ENCODE results near the gene TLE4. TPM values are rescaled to one million over a fixed set of nuclear protein-coding genes. Genes with fewer than 3 reads are reported as not detected.

TLE4 gene
- polyA plus RNA-seq, 3 donors = 21.0 to 107 (median 21.7) TPM

GRCh38 chr9:79674052-79674777 is 102.5 kb downstream of the TLE4 start:
- Mint-ChIP-seq H3K27me3 (ENCODE audit: low read depth in 3 of 3) (no peaks in the 10 kb centered on the region), H3K27ac (peak overlapping the region in 4 of 7 donors; percentile 26 to 80 (median 64)), H3K4me1 (peaks cover 13% of the 10 kb centered on the region), H3K36me3 (peaks cover 52 to 60% of the 10 kb centered on the region in 2 donors), H3K9me3 (peaks cover 0 to 3% (median 0%) of the 10 kb centered on the region in 7 donors), H3K4me3 (no peak overlapping the region)
- Histone ChIP-seq H3K27me3 (ENCODE audit: control insufficient read depth in 2 of 2, insufficient read depth in 2 of 2, low read length in 2 of 2) (no peaks in the 10 kb centered on the region), H3K9ac (ENCODE audit: insufficient read depth, low read length, poor library complexity, severe bottlenecking) (no peak overlapping the region), H3K27ac (ENCODE audit: low read depth in 1 of 2, low read length in 2 of 2) (peak overlapping the region in 1 of 2 donors; percentile 21), H3K36me3 (replicated peaks in 1 of 2; ENCODE audit: control insufficient read depth in 1 of 2, insufficient read depth in 2 of 2, low read length in 2 of 2) (peaks cover 17 to 46% of the 10 kb centered on the region in 2 donors), H3K79me2 (ENCODE audit: insufficient read depth, low read length) (peaks cover 55% of the 10 kb centered on the region), H3K4me3 (replicated peaks in 1 of 3; ENCODE audit: low read depth in 2 of 3, low read length in 3 of 3) (no peak overlapping the region), H4K20me1 (ENCODE audit: insufficient read depth, low read length) (peaks cover 81% of the 10 kb centered on the region), H3K4me1 (ENCODE audit: control insufficient read depth in 1 of 2, insufficient read depth in 2 of 2, low read length in 2 of 2) (no peaks in the 10 kb centered on the region), H3K9me3 (replicated peaks in 1 of 2; ENCODE audit: control insufficient read depth in 1 of 2, insufficient read depth in 1 of 2, low read length in 2 of 2) (no peaks in the 10 kb centered on the region), H2AFZ (ENCODE audit: insufficient read depth, low read depth, low read length, poor library complexity, severe bottlenecking) (no peak overlapping the region), H3K4me2 (replicated peaks; ENCODE audit: extremely low read depth, low read length, poor library complexity, severe bottlenecking) (no peak overlapping the region)
- no peak for DNase-seq
- WGBS (ENCODE audit: insufficient coverage) = 89% methylated on average over 6 of the region's 7 CpGs
- intact Hi-C loops (cut with micrococcal nuclease) = no loop called here
- no peak for TF ChIP-seq CTCF (IDR thresholded peaks at IDR 0.05)

- TF ChIP-seq CTCF (IDR thresholded peaks at IDR 0.05) = no peak
- H3K27ac ChIP-seq (ENCODE audit: low read depth in 1 of 2, low read length in 2 of 2) = no peak overlapping the region
- peaks cover 72% of the 10 kb centered on the region for H4K20me1 ChIP-seq (ENCODE audit: insufficient read depth, low read length)
- H3K4me3 ChIP-seq (replicated peaks in 1 of 3; ENCODE audit: low read depth in 2 of 3, low read length in 3 of 3) = no peak overlapping the region
- H3K4me1 ChIP-seq (ENCODE audit: control insufficient read depth in 1 of 2, insufficient read depth in 2 of 2, low read length in 2 of 2) = no peaks in the 10 kb centered on the region
- H3K79me2 ChIP-seq (ENCODE audit: insufficient read depth, low read length) = peaks cover 51% of the 10 kb centered on the region
- H3K9ac ChIP-seq (ENCODE audit: insufficient read depth, low read length, poor library complexity, severe bottlenecking) = no peak overlapping the region
- H3K36me3 Mint-ChIP-seq = peaks cover 16 to 22% of the 10 kb centered on the region in 2 donors
- no peaks in the 10 kb centered on the region for H3K27me3 ChIP-seq (ENCODE audit: control insufficient read depth in 2 of 2, insufficient read depth in 2 of 2, low read length in 2 of 2)
- no peak overlapping the region for H2AFZ ChIP-seq (ENCODE audit: insufficient read depth, low read depth, low read length, poor library complexity, severe bottlenecking)
- peaks cover 8% of the 10 kb centered on the region for H3K4me1 Mint-ChIP-seq
- H3K36me3 ChIP-seq (replicated peaks in 1 of 2; ENCODE audit: control insufficient read depth in 1 of 2, insufficient read depth in 2 of 2, low read length in 2 of 2) = peaks cover 5 to 20% of the 10 kb centered on the region in 2 donors
- peaks cover 0 to 2% (median 0%) of the 10 kb centered on the region in 7 donors for H3K9me3 Mint-ChIP-seq
- H3K4me3 Mint-ChIP-seq = no peak overlapping the region
- H3K27ac Mint-ChIP-seq = peak overlapping the region in 1 of 7 donors; percentile 4
- DNase-seq = no peak
- intact Hi-C loops (cut with micrococcal nuclease) = no loop called here
- H3K9me3 ChIP-seq (replicated peaks in 1 of 2; ENCODE audit: control insufficient read depth in 1 of 2, insufficient read depth in 1 of 2, low read length in 2 of 2) = no peaks in the 10 kb centered on the region
- H3K27me3 Mint-ChIP-seq (ENCODE audit: low read depth in 3 of 3) = peaks cover 0 to 2% (median 0%) of the 10 kb centered on the region in 3 donors
- no peak overlapping the region for H3K4me2 ChIP-seq (replicated peaks; ENCODE audit: extremely low read depth, low read length, poor library complexity, severe bottlenecking)
Measured at GRCh38 chr9:79681576-79681975, 109.8 kb downstream of the TLE4 start.

All from CD14-positive monocyte (primary cell).